Skeletal muscle tissue (tissue), 4 donors: ENCODE data around the gene GEMIN2. TPM values are rescaled to one million over a fixed set of nuclear protein-coding genes. Genes with fewer than 3 reads are reported as not detected.
"Not testable (repeated sequence)": the region's sequence is repeated elsewhere in the genome, so short reads cannot be mapped to it uniquely, and the experiment has no call there.

ENCODE experiments used
- H3K27ac ChIP-seq: one replicate; pipeline ENCODE4 v1.7.0; 2013; ENCODE audit warnings: mild to moderate bottlenecking, low read depth, low read length, inconsistent platforms
- H3K27me3 ChIP-seq, 3 donors: one replicate each; pipeline ENCODE4 v1.7.0; 2013; ENCODE audit warnings: low read length in 3 of 3; ENCODE audit not compliant: control insufficient read depth in 3 of 3, insufficient read depth in 3 of 3
- H3K36me3 ChIP-seq, 3 donors: one replicate each; pipeline ENCODE4 v1.7.0; 2013; ENCODE audit warnings: low read length in 3 of 3; ENCODE audit not compliant: control insufficient read depth in 3 of 3, insufficient read depth in 3 of 3
- H3K4me1 ChIP-seq, 3 donors: one replicate each; pipeline ENCODE4 v1.7.0; 2013; ENCODE audit warnings: low read length in 3 of 3, mild to moderate bottlenecking in 3 of 3; ENCODE audit not compliant: control insufficient read depth in 3 of 3, insufficient read depth in 3 of 3
- H3K4me3 ChIP-seq, 3 donors: one replicate each; pipeline ENCODE4 v1.7.0; 2013; ENCODE audit warnings: low read length in 3 of 3
- H3K9ac ChIP-seq, 3 donors: one replicate each; pipeline ENCODE4 v1.7.0; 2013; ENCODE audit warnings: low read length in 3 of 3, mild to moderate bottlenecking in 3 of 3, moderate library complexity in 2 of 3, low read depth in 1 of 3
- H3K9me3 ChIP-seq, 3 donors: one replicate each; pipeline ENCODE4 v1.7.0; 2013; ENCODE audit warnings: low read length in 3 of 3; ENCODE audit not compliant: control insufficient read depth in 3 of 3
- total RNA-seq: library from RNA; depleted of rRNA; stranded (reverse); fragments of >200 nt; gene quantifications from one replicate; pipeline ENCODE4 v1.2.3, GENCODE V29; 2014
- donor health status: Osteomylitis.

The GEMIN2 gene
- total RNA-seq, 1 donor from 2014 or later = 29.2 TPM

DNA sequence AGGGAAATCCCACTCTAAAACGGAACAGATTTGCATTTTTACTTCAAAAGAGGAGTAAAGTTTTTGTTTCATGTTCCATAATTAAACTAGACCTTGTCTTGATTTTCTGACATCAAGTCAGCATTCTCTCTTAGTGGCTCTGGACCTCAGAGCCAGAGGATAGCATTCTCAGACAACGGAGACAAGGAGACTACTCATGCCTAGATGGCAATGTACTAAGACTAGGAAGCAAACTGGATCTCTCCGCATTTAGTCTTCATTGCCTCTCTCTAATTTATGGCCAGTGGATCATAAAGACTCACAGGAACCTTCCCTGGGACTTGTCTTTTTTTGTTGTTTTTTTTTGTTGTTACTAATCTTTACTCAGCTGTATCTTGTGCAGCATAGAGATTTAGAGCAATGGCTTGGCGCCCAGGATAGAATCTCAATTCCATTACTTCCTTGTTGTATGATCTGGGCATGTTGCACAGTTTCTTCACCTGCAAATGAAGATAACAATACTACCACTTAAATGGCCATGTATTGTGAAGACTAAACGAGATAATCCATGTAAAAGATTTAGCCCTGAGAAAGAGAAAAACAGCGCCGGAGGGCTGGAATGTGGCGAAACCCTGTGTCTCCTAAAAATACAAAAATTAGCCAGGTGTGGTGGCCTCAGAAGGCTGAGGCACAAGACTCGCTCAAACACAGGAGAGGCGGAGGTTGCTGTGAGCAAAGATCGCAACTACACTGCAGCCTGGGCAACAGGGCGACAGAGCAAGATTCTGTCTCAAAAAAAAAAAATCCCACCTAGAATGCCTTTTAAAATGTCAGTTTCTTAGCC, 4.0 kb upstream of the GEMIN2 start:
- Histone ChIP-seq H3K4me1 (peaks cover 0 to 9% (median 8%) of the 10 kb centered on the region in 3 donors), H3K27me3 (no peaks in the 10 kb centered on the region), H3K9me3 (no peaks in the 10 kb centered on the region), H3K4me3 (no peak overlapping the region), H3K9ac (no peak overlapping the region), H3K27ac (no peak overlapping the region), H3K36me3 (no peaks in the 10 kb centered on the region)

- H3K9ac ChIP-seq = peak overlapping the region; percentile 82 to 87 (median 84)
- peaks cover 5 to 9% (median 6%) of the 10 kb centered on the region in 3 donors for H3K36me3 ChIP-seq
- no peaks in the 10 kb centered on the region for H3K9me3 ChIP-seq
- H3K4me3 ChIP-seq = peak overlapping the region; percentile 90 to 94 (median 91)
- H3K27me3 ChIP-seq = no peaks in the 10 kb centered on the region
- peaks cover 0 to 9% (median 8%) of the 10 kb centered on the region in 3 donors for H3K4me1 ChIP-seq
- peak overlapping the region; percentile 45 for H3K27ac ChIP-seq
Measured at GRCh38 chr14:39113685-39114072, 444 bp upstream of the GEMIN2 start.

DNA sequence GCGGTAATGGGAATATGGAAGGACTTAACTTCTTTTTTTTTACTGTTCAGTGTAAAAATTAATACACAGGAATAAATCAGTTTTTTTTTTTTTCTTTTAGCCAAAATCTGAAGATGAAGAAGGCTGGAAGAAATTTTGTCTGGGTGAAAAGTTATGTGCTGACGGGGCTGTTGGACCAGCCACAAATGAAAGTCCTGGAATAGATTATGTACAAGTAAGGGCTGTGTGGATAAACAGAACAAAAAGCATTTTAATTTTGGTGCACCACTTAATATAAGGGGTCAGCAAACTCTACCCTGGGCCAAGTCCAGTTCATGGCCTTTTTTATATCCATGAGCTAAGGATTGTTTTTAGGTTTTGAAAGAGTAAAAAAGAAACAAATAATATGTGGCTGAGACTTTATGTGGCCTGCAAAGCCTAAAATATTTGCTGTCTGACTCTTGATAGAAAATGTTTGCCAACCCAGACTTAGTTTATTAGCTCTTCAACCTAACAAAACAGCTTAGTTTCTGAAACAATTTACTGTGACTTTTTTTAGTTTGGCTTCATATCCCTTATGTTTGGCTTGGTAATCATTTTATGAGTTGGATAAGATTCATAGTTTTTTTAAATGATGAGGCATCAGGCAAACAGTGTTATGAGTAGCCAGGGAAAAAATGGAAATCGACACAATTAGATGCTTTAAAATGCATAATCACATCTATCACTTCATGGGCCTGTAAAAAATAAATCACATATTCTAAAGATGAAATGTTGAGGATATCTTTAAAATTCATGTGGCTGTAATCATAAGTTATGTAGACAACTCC, 8.4 kb downstream of the GEMIN2 start:
- no peaks in the 10 kb centered on the region for H3K9me3 ChIP-seq
- no peak overlapping the region for H3K4me3 ChIP-seq
- H3K27me3 ChIP-seq = no peaks in the 10 kb centered on the region
- H3K27ac ChIP-seq = no peak overlapping the region
- no peaks in the 10 kb centered on the region for H3K4me1 ChIP-seq
- H3K9ac ChIP-seq = no peak overlapping the region
- peaks cover 14 to 46% (median 40%) of the 10 kb centered on the region in 3 donors for H3K36me3 ChIP-seq

GRCh38 chr14:39137835-39138234, 23.7 kb downstream of the GEMIN2 start:
- peaks cover 11 to 38% (median 22%) of the 10 kb centered on the region in 3 donors for H3K36me3 ChIP-seq
- not testable (repeated sequence) for H3K27ac ChIP-seq, H3K4me1 ChIP-seq, H3K27me3 ChIP-seq, H3K4me3 ChIP-seq, H3K9ac ChIP-seq, H3K9me3 ChIP-seq

GRCh38 chr14:39138440-39138839, 24.3 kb downstream of the GEMIN2 start:
- no peaks in the 10 kb centered on the region for H3K4me1 ChIP-seq
- H3K27me3 ChIP-seq = no peaks in the 10 kb centered on the region
- H3K27ac ChIP-seq = no peak overlapping the region
- H3K9ac ChIP-seq = no peak overlapping the region
- peaks cover 11 to 38% (median 22%) of the 10 kb centered on the region in 3 donors for H3K36me3 ChIP-seq
- H3K4me3 ChIP-seq = no peak overlapping the region
- no peaks in the 10 kb centered on the region for H3K9me3 ChIP-seq

- Histone ChIP-seq H3K4me3 (no peak overlapping the region), H3K9ac (no peak overlapping the region), H3K9me3 (no peaks in the 10 kb centered on the region), H3K4me1 (no peaks in the 10 kb centered on the region), H3K27ac (no peak overlapping the region), H3K36me3 (peaks cover 8 to 22% (median 19%) of the 10 kb centered on the region in 3 donors), H3K27me3 (no peaks in the 10 kb centered on the region)
Measured at GRCh38 chr14:39140170-39140569, 26.0 kb downstream of the GEMIN2 start.

DNA sequence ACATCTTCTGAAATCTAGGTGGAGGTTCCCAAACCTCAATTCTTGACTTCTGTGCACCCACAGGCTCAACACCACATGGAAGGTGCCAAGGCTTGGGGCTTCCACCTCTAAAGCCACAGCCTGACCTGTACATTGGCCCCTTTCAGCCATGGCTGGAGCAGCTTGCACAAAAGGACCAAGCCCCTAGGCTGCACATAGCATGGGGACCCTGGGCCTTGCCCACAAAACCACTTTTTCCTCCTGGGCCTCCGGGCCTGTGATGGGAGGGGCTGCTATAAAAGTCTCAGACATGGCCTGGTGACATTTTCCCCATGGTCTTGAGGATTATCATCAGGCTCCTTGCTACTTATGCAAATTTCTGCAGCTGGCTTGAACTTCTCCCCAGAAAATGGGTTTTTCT, 27.5 kb downstream of the GEMIN2 start:
- not testable (repeated sequence) for H3K4me3 ChIP-seq, H3K4me1 ChIP-seq, H3K9ac ChIP-seq, H3K27ac ChIP-seq, H3K27me3 ChIP-seq, H3K9me3 ChIP-seq
- peaks cover 6 to 14% (median 14%) of the 10 kb centered on the region in 3 donors for H3K36me3 ChIP-seq

DNA sequence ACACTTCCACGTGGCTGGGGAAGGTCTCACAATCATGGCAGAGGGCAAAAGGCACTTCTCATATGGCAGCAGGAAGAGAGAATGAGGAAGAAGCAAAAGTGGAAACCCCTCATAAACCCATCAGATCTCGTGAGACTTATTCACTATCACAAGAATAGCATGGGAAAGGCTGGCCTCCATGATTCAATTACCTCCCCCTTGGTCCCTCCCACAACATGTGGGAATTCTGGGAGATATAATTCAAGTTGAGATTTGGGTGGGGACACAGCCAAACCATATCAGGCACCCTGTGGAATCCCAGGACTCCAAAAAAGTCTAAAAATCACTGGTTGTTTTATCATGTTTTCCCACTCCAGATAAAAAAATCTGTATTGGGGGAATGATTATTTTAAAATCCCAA, 29.1 kb downstream of the GEMIN2 start:
- not testable (repeated sequence) for H3K27me3 ChIP-seq, H3K9ac ChIP-seq, H3K27ac ChIP-seq, H3K4me3 ChIP-seq, H3K4me1 ChIP-seq, H3K9me3 ChIP-seq
- H3K36me3 ChIP-seq = peaks cover 2 to 15% (median 9%) of the 10 kb centered on the region in 3 donors

DNA sequence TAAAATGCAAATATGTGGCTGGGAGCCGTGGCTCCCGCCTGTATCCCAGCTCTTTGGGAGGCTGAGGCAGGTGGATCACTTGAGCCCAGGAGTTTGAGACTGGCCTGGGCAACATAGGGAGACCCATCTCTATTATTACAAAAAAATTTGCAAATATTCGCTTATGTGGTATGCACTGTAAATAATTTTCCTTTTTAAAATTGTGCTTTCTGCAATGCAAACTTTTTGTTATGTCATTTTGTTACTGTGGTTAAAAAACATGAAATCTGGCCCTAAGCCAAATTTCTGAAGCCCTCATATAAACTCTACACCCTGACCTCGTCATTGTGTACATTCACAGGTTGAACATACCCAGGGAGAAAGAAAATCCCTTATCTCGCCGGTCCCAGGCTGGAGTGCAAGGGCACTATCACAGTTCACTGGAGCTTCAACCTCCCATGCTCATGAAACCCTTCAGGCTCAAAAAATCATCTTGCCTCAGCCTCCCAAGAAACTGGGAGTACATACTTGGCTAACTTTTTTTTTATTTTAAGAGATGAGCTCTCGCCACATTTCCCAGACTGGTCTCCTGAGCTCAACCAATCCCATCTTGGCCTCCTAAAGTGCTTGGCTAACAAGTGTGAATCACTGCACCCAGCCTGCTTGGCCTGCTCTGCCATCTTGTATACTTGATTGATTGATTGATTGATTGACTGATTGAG, 31.3 kb downstream of the GEMIN2 start:
- no peak overlapping the region for H3K4me3 ChIP-seq
- H3K27ac ChIP-seq = no peak overlapping the region
- H3K9me3 ChIP-seq = no peaks in the 10 kb centered on the region
- no peak overlapping the region for H3K9ac ChIP-seq
- no peaks in the 10 kb centered on the region for H3K4me1 ChIP-seq
- H3K36me3 ChIP-seq = peaks cover 5 to 21% (median 16%) of the 10 kb centered on the region in 3 donors
- H3K27me3 ChIP-seq = no peaks in the 10 kb centered on the region
